A172 (cell line): Measurements from ENCODE around the gene UGT1A9. TPM values are rescaled to one million over a fixed set of nuclear protein-coding genes. Genes with fewer than 3 reads are reported as not detected.
"Not testable (repeated sequence)": the region's sequence is repeated elsewhere in the genome, so short reads cannot be mapped to it uniquely, and the experiment has no call there.

Source experiments
- DNase-seq: peaks from one replicate; pipeline ENCODE4 v3.0.0-alpha.2; 2015; ENCODE audit warnings: low spot score
- total RNA-seq: library from RNA; depleted of rRNA; stranded (reverse); fragments of >200 nt; shearing (Covaris generic); gene quantifications from 2 replicates; pipeline ENCODE4 v1.2.3, GENCODE V29; 2014; rRNA removed

The UGT1A9 gene
- total RNA-seq: not detected in 2 replicates

GRCh38 chr2:233671290-233672161 is at the start of gene UGT1A9:
UGT1A9 (plus strand) TSS chr2:233671898; CDS start chr2:233671935, 37 bp downstream.
- DNase-seq: no peak

GRCh38 chr2:233627331-233628025 is 44.2 kb upstream of the UGT1A9 start:
- no peak for DNase-seq

- DNase-seq: not testable (repeated sequence)
These were observed 35.4 kb upstream of the UGT1A9 start, which contains the start of gene UGT1A10 for GRCh38 chr2:233636306-233636705. UGT1A10 (plus strand) TSS chr2:233636448; CDS start chr2:233636523, 75 bp downstream.

GRCh38 chr2:233638836-233639235 is 32.9 kb upstream of the UGT1A9 start:
- DNase-seq: no peak

GRCh38 chr2:233639860-233640259 is 31.8 kb upstream of the UGT1A9 start:
- DNase-seq: no peak

GRCh38 chr2:233643128-233643527 is 28.6 kb upstream of the UGT1A9 start:
- DNase-seq: peak; percentile 3

GRCh38 chr2:233646033-233646432 is 25.7 kb upstream of the UGT1A9 start:
- not testable (repeated sequence) for DNase-seq

GRCh38 chr2:233650981-233651380 is 20.7 kb upstream of the UGT1A9 start:
- DNase-seq: no peak

GRCh38 chr2:233651430-233651829 is 20.3 kb upstream of the UGT1A9 start:
- DNase-seq: no peak

- DNase-seq: no peak
These were observed 17.2 kb upstream of the UGT1A9 start for GRCh38 chr2:233654501-233654900.

- DNase-seq: no peak
These were observed 16.7 kb upstream of the UGT1A9 start for GRCh38 chr2:233655043-233655442.

- not testable (repeated sequence) for DNase-seq
These were observed 15.8 kb upstream of the UGT1A9 start for GRCh38 chr2:233655943-233656342.

GRCh38 chr2:233656443-233656842 is 15.3 kb upstream of the UGT1A9 start:
- no peak for DNase-seq

- DNase-seq: no peak
These were observed 13.1 kb upstream of the UGT1A9 start for GRCh38 chr2:233658610-233659009.

- no peak for DNase-seq
These were observed 7.8 kb upstream of the UGT1A9 start for GRCh38 chr2:233663911-233664310.

- DNase-seq: peak; percentile 57
These were observed 3.0 kb upstream of the UGT1A9 start for GRCh38 chr2:233668605-233669260.

GRCh38 chr2:233672886-233673285 is 1.2 kb downstream of the UGT1A9 start:
- DNase-seq: no peak

GRCh38 chr2:233673896-233674295 is 2.2 kb downstream of the UGT1A9 start:
- no peak for DNase-seq

- DNase-seq: no peak
These were observed 2.6 kb downstream of the UGT1A9 start for GRCh38 chr2:233674314-233674713.

- DNase-seq: no peak
These were observed 3.3 kb downstream of the UGT1A9 start for GRCh38 chr2:233674995-233675394.

- DNase-seq: peak; percentile 51
These were observed 4.3 kb downstream of the UGT1A9 start for GRCh38 chr2:233676046-233676445.

GRCh38 chr2:233679196-233679595 is 7.5 kb downstream of the UGT1A9 start:
- DNase-seq: peak; percentile 16
